GM19452 (cell line): Measurements from ENCODE around the gene NCKAP1.

Experiments
- ATAC-seq: cut with Tn5 transposase; IDR thresholded peaks from one replicate; pipeline ENCODE4 v1.9.1; 2021; ENCODE audit not compliant: unreplicated experiment

NCKAP1 gene

GRCh38 chr2:182952741-182953450, 85.4 kb downstream of the NCKAP1 start:
- no peak for ATAC-seq

GRCh38 chr2:182951948-182952663, 86.2 kb downstream of the NCKAP1 start:
- peak; percentile 60 for ATAC-seq

GRCh38 chr2:182950546-182950945, 87.7 kb downstream of the NCKAP1 start:
- ATAC-seq: no peak

GRCh38 chr2:182949572-182950189, 88.6 kb downstream of the NCKAP1 start:
- no peak for ATAC-seq

- no peak for ATAC-seq
These were observed 89.2 kb downstream of the NCKAP1 start for GRCh38 chr2:182949052-182949451.

- ATAC-seq: no peak
These were observed 91.3 kb downstream of the NCKAP1 start for GRCh38 chr2:182946958-182947369.

GRCh38 chr2:182943339-182943738, 94.9 kb downstream of the NCKAP1 start:
- ATAC-seq: no peak

- ATAC-seq: no peak
These were observed 95.5 kb downstream of the NCKAP1 start for GRCh38 chr2:182942756-182943155.

GRCh38 chr2:182941919-182942318, 96.3 kb downstream of the NCKAP1 start:
- no peak for ATAC-seq

GRCh38 chr2:182941121-182941722, 97.0 kb downstream of the NCKAP1 start:
- no peak for ATAC-seq

- ATAC-seq: no peak
These were observed 100.4 kb downstream of the NCKAP1 start for GRCh38 chr2:182937870-182938269.

- ATAC-seq: peak; percentile 83
These were observed 104.6 kb downstream of the NCKAP1 start for GRCh38 chr2:182933629-182934028.

GRCh38 chr2:182929972-182930371, 108.3 kb downstream of the NCKAP1 start:
- ATAC-seq: no peak

GRCh38 chr2:182924306-182924705, 114.0 kb downstream of the NCKAP1 start:
- no peak for ATAC-seq

- peak; percentile 50 for ATAC-seq
These were observed 117.0 kb downstream of the NCKAP1 start for GRCh38 chr2:182921234-182921633.

GRCh38 chr2:182920631-182921056, 117.6 kb downstream of the NCKAP1 start:
- peak; percentile 71 for ATAC-seq

GRCh38 chr2:182920089-182920488, 118.2 kb downstream of the NCKAP1 start:
- ATAC-seq: no peak

- ATAC-seq: no peak
These were observed 119.2 kb downstream of the NCKAP1 start for GRCh38 chr2:182918961-182919652.

- no peak for ATAC-seq
These were observed 120.3 kb downstream of the NCKAP1 start for GRCh38 chr2:182917924-182918323.

GRCh38 chr2:182916417-182916816, 121.8 kb downstream of the NCKAP1 start:
- no peak for ATAC-seq
